SHP77 treated with DMSO at 0.1 percent for 48 hours (cell line): Measurements from ENCODE around the gene WWP2.
"Not testable (repeated sequence)": the region's sequence is repeated elsewhere in the genome, so short reads cannot be mapped to it uniquely, and the experiment has no call there.

Source experiments
- DNase-seq: peaks from one replicate; lab custom pipeline; 2025; lab: John Stamatoyannopoulos, UW

Gene WWP2

DNA sequence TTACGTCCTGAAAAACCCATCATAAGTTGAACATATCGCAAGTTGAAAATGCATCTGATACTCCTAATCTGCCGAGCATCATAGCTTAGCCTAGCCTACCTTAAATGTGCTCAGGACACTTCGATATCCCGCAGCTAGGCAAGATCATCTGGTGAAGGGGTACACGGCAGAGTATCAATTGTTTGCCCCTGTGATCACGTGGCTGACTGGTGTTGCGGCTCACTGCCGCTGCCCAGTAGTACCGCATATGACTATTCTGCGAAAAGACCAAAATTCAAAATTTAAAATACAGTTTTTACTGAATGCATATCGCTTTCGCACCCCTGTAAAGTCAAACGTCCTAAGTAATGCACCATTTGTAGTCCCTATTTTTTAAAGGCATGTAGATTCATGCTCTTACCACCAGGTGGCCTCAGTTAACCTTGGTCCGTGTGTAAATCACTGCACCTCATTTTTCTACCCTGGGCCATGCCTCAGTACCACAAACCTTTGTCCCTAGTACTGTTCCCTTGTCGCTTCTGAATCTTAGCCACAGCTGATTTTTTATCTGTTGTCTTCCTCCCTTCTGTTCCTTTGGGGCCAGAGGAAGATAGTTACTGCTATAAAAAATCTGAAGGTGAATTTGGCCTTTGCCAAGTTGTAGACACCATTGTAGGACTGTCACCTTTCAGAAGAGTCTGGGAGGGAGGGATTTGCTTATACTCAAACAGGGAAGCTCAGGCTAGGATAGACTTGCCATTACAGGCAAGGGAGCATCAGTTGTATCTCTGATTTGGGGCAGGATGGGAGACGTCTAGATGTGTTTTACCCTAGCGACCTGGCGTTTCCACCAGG lies 34.4 kb downstream of the WWP2 start:
- DNase-seq, result peak; percentile 11

GRCh38 chr16:69798466-69798865 lies 36.3 kb downstream of the WWP2 start:
- DNase-seq, result no peak

GRCh38 chr16:69799611-69800031 lies 37.5 kb downstream of the WWP2 start:
- no peak for DNase-seq

DNA sequence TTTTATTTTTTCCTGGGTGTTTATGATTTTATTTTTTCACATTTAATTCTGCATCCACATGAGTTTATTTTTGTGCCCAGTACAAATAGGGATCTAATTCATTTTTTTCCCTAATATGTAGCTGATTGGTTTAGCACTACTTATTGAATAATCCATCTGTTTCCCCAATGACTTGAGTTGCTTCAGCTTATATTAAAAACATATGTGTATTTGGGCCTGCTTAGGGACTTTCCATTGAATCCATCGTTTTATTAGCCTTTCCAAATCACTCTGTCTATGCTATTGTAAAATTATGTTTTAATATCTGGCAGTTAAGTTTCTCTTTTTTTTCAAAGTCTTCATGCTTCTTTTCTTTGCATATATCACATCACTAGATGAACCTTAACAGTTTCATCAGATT lies 42.2 kb downstream of the WWP2 start:
- DNase-seq, result no peak

- DNase-seq, result not testable (repeated sequence)
Observed at GRCh38 chr16:69806776-69807175, 44.6 kb downstream of the WWP2 start.

DNA sequence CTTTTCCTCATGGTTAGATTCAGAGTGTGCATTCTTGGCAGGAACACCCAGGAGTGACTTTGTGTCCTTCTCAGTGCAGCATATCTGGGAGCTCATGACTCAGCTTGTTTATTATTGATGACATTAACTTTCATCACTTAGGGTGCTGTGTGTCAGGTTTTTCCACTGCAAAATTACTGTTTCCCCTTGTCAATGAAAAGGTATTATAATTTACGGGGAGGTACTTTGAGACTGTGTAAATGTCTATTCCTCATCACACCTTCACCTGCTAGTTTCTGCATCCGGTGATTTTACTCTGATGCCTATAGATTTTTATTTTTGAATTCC lies 50.5 kb downstream of the WWP2 start:
- DNase-seq, result no peak

- no peak for DNase-seq
Observed at GRCh38 chr16:69814078-69814477, 51.9 kb downstream of the WWP2 start.

DNA sequence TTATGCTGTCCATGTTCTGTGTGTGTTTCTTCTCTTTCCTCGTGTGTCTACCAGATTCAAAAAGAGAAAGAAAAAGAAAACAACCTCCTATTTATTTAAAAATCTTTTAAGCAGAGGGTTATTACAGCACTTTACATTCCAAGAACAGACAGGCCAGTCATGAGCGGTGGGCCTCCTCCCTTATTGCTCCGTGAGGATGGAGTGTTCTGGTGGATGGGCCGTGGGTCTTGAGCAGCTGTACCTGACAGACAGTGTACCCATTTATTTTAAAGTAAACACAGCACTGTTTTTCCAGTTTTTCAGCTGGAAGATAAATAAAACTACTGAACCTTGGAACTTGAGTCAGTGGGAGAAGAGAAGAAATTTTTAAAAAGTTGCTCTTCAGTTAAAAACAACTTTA lies 52.4 kb downstream of the WWP2 start:
- no peak for DNase-seq

- DNase-seq, result not testable (repeated sequence)
Observed at GRCh38 chr16:69815216-69815883, 53.2 kb downstream of the WWP2 start.

- DNase-seq, result no peak
Observed at GRCh38 chr16:69816996-69817395, 54.9 kb downstream of the WWP2 start.

DNA sequence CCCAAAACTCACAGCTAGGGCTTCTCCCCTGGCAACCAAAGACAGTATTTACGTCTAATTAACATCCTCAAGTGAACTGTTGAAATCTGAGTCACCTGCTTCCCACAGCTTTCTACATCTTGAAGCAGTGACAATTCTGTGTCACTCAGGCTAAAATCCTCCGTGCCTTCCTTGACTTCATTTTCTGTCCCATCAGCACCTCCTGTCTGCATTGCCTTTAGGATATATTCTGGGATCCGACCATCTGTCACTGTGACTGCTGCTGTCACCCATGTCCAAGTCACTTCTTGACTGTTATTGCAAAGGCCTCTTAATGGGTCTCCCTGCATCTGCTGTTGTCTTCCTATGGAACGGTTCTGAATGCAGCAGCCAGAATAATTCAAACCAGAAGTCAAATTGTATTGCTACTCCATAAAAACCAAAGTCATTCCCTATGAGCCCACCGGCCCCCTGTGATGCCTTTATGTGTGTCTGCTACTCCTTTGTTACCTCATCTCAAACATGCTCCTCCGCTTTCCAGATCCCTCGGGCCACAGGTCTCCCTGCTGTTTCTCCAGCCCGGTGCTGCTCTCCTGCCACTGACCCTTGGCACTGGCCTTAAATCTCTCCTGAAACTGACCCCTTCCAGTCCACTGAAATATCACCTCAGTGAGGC lies 56.9 kb downstream of the WWP2 start:
- no peak for DNase-seq

DNA sequence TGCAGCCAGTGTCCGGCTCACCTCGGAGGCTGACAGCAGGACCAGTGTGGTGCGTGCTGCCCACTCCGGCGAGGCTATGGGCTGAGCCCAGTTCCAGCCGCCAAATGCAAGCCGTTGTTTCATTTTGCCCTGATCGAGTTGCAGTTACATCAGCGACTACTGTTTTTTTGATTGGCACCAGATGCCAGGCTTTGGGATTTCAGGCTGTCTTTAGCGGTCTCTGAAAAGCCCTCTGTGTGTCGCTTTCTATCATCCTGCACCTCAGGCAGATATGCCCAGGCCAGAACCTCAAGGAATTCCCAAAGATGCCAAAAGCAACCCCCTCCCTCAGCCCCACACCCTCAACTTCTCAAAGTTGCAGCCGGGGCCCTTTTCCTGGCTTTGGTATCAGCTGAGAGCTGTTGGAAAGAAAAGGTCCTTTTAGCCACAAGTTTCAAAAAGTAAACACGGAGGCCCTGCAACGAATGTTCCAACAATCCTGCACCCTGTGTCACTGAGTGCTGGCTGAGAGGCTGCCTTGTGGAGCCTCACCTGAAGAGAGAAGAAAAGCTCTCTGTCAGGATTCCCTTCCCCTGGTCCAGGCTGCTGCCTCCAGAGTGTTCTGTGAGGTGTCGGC lies 58.9 kb downstream of the WWP2 start:
- DNase-seq, result no peak

GRCh38 chr16:69821844-69822173 lies 59.7 kb downstream of the WWP2 start:
- no peak for DNase-seq

DNA sequence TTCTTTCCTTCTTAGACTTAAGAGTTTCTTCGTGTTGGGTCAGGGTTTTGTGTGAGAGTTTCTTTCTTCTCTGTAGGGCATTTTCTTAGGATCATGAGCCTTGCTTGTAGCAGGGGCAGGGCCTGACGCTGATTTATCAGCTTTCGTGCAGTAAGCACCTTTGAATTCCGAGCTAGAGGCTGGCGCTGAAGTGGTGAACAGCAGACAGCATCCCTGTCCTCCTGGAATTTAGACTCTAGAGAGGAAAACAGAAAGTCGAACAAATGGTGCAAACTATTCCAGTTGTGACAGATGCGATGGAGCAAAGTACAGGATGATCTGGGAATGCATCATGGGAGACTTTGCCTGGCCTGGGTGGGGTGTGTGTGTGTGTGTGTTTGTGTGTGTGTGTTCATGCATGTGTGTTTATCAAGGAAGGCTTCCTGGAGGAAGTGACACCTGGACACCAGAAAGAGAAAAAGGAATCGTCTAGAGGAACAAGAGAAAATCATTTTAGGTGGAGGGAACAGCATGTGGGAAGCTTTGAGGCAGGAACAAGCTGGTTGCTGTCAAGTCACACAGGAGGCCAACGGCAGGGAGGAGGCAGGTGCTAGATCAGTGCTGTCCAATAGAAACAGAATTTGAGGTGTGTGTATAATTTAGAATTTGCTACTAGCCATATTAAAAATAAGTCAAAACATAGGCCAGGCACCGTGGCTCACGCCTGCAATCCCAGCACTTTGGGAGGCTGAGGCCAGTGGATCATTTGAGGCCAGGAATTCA lies 60.2 kb downstream of the WWP2 start:
- DNase-seq, result no peak

GRCh38 chr16:69823831-69824563 lies 61.9 kb downstream of the WWP2 start:
- no peak for DNase-seq

- DNase-seq, result not testable (repeated sequence)
Observed at GRCh38 chr16:69824564-69825142, 62.5 kb downstream of the WWP2 start.

- DNase-seq, result no peak
Observed at GRCh38 chr16:69827524-69827923, 65.4 kb downstream of the WWP2 start.

- DNase-seq, result no peak
Observed at GRCh38 chr16:69829338-69829737, 67.2 kb downstream of the WWP2 start.

DNA sequence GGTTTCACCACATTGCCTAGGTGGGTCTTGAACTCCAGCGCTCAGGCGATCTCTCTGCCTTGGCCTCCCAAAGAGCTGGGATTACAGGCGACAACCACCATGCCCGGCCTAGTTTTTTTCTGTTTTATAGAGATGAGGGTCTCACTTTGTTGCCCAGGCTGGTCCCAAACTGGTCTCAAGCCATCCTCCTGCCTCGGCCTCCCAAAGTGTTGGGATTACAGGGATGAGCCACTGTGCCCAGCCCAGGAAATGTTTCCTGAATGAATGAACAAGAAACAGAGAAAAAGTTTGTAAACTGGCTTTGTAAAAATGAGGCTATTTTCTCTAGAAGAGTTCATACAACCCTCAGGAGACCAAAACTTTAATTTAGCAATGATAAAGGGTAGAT lies 68.0 kb downstream of the WWP2 start:
- DNase-seq, result no peak

DNA sequence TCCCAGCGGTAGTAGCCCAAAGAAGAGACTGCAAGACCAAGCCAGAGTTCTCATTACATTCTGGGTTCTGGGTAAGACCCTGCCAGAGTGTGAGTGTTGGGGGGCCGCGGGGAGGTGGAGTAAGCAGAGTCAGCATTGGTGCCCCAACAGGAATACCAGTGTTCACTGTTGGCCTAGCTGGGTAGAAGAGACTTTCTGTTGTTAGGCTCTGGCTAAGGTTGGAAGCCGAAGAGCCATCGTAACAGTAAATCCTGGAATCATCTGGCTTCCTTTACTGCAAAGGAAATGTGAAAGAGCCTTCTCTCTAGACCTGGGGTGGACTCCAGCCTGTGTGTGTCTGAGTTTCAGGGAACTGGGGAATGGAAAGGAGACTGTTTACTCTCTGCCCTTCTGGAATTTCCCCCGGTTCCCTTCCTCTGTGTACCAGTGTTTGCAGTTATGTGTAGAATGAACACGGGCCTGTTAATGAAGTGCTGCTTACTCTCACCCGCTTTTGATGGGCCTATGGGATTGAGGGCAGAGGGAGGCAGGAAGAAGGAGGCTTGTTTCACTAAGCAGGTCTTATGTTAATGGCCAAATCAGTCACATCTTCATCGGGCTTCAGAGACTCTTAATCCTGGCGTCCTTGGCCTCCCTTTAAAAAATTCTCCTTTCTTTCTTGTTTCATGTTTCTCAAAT lies 68.5 kb downstream of the WWP2 start:
- DNase-seq, result no peak
